Measurements from ENCODE around the gene ENO4. TPM values are rescaled to one million over a fixed set of nuclear protein-coding genes. Genes with fewer than 3 reads are reported as not detected.

ENO4 gene
- total RNA-seq, 6 donors from 2014 or later, result 0.06 to 3.0 (median 1.1) TPM

GRCh38 chr10:116817780-116818343 is 31.4 kb upstream of the ENO4 start:
- Histone ChIP-seq H3K27ac (no peak overlapping the region), H3K9me3 (no peaks in the 10 kb centered on the region), H3K4me3 (no peak overlapping the region), H3K4me1 (no peaks in the 10 kb centered on the region), H3K27me3 (no peaks in the 10 kb centered on the region), H3K36me3 (no peaks in the 10 kb centered on the region)
- WGBS, 2 donors, result 58 to 78% methylated on average over 8 of the region's 8 CpGs
- ATAC-seq (ENCODE audit: low FRiP score in 2 of 2) (no peak), DNase-seq (no peak)
- TF ChIP-seq EP300 (IDR thresholded peaks at IDR 0.05), result no peak
- no peak for TF ChIP-seq CTCF (IDR thresholded peaks at IDR 0.05)
- no peak for TF ChIP-seq POLR2AphosphoS5 (IDR thresholded peaks at IDR 0.05)
- no peak for TF ChIP-seq POLR2A (IDR thresholded peaks at IDR 0.05)

GRCh38 chr10:116819999-116820677 is 29.2 kb upstream of the ENO4 start:
- Histone ChIP-seq H3K27ac (no peak overlapping the region), H3K4me1 (no peaks in the 10 kb centered on the region), H3K36me3 (no peaks in the 10 kb centered on the region), H3K9me3 (no peaks in the 10 kb centered on the region), H3K4me3 (no peak overlapping the region), H3K27me3 (no peaks in the 10 kb centered on the region)
- ATAC-seq (ENCODE audit: low FRiP score in 2 of 2) (no peak), DNase-seq (no peak)
- 79 to 86% methylated on average over 6 of the region's 6 CpGs for WGBS, 2 donors
- TF ChIP-seq POLR2AphosphoS5 (IDR thresholded peaks at IDR 0.05), result no peak
- TF ChIP-seq EP300 (IDR thresholded peaks at IDR 0.05), result no peak
- no peak for TF ChIP-seq POLR2A (IDR thresholded peaks at IDR 0.05)
- no peak for TF ChIP-seq CTCF (IDR thresholded peaks at IDR 0.05)

GRCh38 chr10:116825901-116826300 is 23.4 kb upstream of the ENO4 start:
- DNase-seq, result no peak
- no peak overlapping the region for H3K4me3 ChIP-seq
- 68 to 77% methylated on average over 7 of the region's 7 CpGs for WGBS, 2 donors
- H3K27ac ChIP-seq, result no peak overlapping the region
- H3K9me3 ChIP-seq, result no peaks in the 10 kb centered on the region
- no peaks in the 10 kb centered on the region for H3K4me1 ChIP-seq
- no peak for TF ChIP-seq POLR2AphosphoS5 (IDR thresholded peaks at IDR 0.05)
- no peaks in the 10 kb centered on the region for H3K27me3 ChIP-seq
- no peak for ATAC-seq (ENCODE audit: low FRiP score in 2 of 2)
- no peaks in the 10 kb centered on the region for H3K36me3 ChIP-seq

- no peaks in the 10 kb centered on the region for H3K9me3 ChIP-seq
- ATAC-seq (ENCODE audit: low FRiP score in 2 of 2) (no peak), DNase-seq (no peak)
- no peaks in the 10 kb centered on the region for H3K27me3 ChIP-seq
- H3K4me3 ChIP-seq, result no peak overlapping the region
- no peak overlapping the region for H3K27ac ChIP-seq
- no peaks in the 10 kb centered on the region for H3K4me1 ChIP-seq
- 88 to 90% methylated on average over 7 of the region's 7 CpGs for WGBS, 2 donors
- TF ChIP-seq POLR2A (IDR thresholded peaks at IDR 0.05), result no peak
- TF ChIP-seq CTCF (IDR thresholded peaks at IDR 0.05), result no peak
- TF ChIP-seq EP300 (IDR thresholded peaks at IDR 0.05), result no peak
- TF ChIP-seq POLR2AphosphoS5 (IDR thresholded peaks at IDR 0.05), result no peak
- no peaks in the 10 kb centered on the region for H3K36me3 ChIP-seq
Measured at GRCh38 chr10:116826803-116827202, 22.5 kb upstream of the ENO4 start.

GRCh38 chr10:116827214-116827671 is 22.1 kb upstream of the ENO4 start:
- WGBS, 2 donors, result 84 to 93% methylated on average over 10 to 11 of the region's 11 CpGs
- H3K4me1 ChIP-seq, result no peaks in the 10 kb centered on the region
- ATAC-seq (ENCODE audit: low FRiP score in 2 of 2), result no peak
- H3K9me3 ChIP-seq, result no peaks in the 10 kb centered on the region
- no peak overlapping the region for H3K27ac ChIP-seq
- no peak overlapping the region for H3K4me3 ChIP-seq
- no peaks in the 10 kb centered on the region for H3K36me3 ChIP-seq
- no peaks in the 10 kb centered on the region for H3K27me3 ChIP-seq
- DNase-seq, result peak in 1 of 2 donors; percentile 67
- TF ChIP-seq CTCF (IDR thresholded peaks at IDR 0.05) (no peak), POLR2AphosphoS5 (IDR thresholded peaks at IDR 0.05) (no peak), POLR2A (IDR thresholded peaks at IDR 0.05) (no peak), EP300 (IDR thresholded peaks at IDR 0.05) (no peak)
